K562 (cell line): ENCODE results near the gene NSMCE1. TPM values are rescaled to one million over a fixed set of nuclear protein-coding genes. Genes with fewer than 3 reads are reported as not detected.

Experiments
- GTF2B ChIP-seq: IDR thresholded peaks from 2 replicates; pipeline ENCODE4 v1.6.1; 2011; ENCODE audit not compliant: insufficient read length; ENCODE audit errors: extremely low read depth
- KDM4B ChIP-seq, 2 experiments: fragments of 450-650 bp in 1 of 2; sonication (generic) in 1 of 2; IDR thresholded peaks; 2 replicates each; pipeline ENCODE4 v1.6.1; 2016 to 2017; ENCODE audit warnings: borderline replicate concordance in 2 of 2, antibody characterized with exemption in 1 of 2, low read depth in 1 of 2, mild to moderate bottlenecking in 1 of 2
- NFIC ChIP-seq: fragments of 450-650 bp; IDR thresholded peaks from 2 replicates; pipeline ENCODE4 v1.6.1; 2017; ENCODE audit warnings: mild to moderate bottlenecking, inconsistent platforms
- NRF1 ChIP-seq, 2 experiments: fragments of 450-650 bp; IDR thresholded peaks in 1 of 2; conservative IDR thresholded peaks in 1 of 2; 2 replicates each; pipeline ENCODE4 v1.6.1; 2014; ENCODE audit warnings: mild to moderate bottlenecking in 2 of 2
- TAF1 ChIP-seq: IDR thresholded peaks from 2 replicates; pipeline ENCODE4 v1.6.1; 2011; ENCODE audit warnings: mild to moderate bottlenecking, low read length, moderate library complexity; ENCODE audit not compliant: insufficient read depth, control insufficient read depth, severe bottlenecking; ENCODE audit errors: extremely low read depth
- YBX1 ChIP-seq: fragments of 450-650 bp; IDR thresholded peaks from 2 replicates; pipeline ENCODE4 v1.7.1; 2016; ENCODE audit warnings: mild to moderate bottlenecking
- ZNF280B ChIP-seq: fragments of 250-450 bp; sonication (Bioruptor Pico); IDR thresholded peaks from 2 replicates; pipeline ENCODE4 v1.5.1; 2021; ENCODE audit warnings: mild to moderate bottlenecking
- polyA plus RNA-seq, 8 experiments: library from polyadenylated mRNA; depleted of rRNA in 4 of 8; stranded (reverse) in 5 of 8; unstranded in 3 of 8; fragments of >200 nt; fragmentation: Nextera tagmentation in 2 of 8; fragmentation: Illumina TruSeq in 1 of 8; extraction: Ambion mirVana in 2 of 8; extraction: Trizol in 1 of 8; gene quantifications; 2 replicates each; pipeline versions ENCODE4 v1.2.1 to v1.2.3, GENCODE V29; 2011 to 2014; ENCODE audit warnings: inconsistent platforms in 1 of 8, missing spikeins in 1 of 8
- total RNA-seq, 7 experiments: library from RNA; depleted of rRNA in 6 of 7; stranded (reverse); fragments of >200 nt in 6 of 7; fragmentation: Illumina TruSeq in 2 of 7; extraction: Trizol in 2 of 7; gene quantifications; 2 replicates each; pipeline versions ENCODE4 v1.2.1 to v1.2.3, GENCODE V29; 2011 to 2021; ENCODE audit warnings: low replicate concordance in 1 of 7
- TF ChIP-seq, protein P1 (sequence below): fragments of 200-600 bp; sonication (generic); IDR thresholded peaks from one replicate; pipeline ENCODE4 v1.6.1; 2012; ENCODE audit warnings: mild to moderate bottlenecking, low read depth, low read length, inconsistent platforms

Gene NSMCE1
- total and polyA plus RNA-seq, 9 of the 15 experiments (the other 6 are each of a cell fraction or from before 2014, with no cell fraction given) = 52.1 to 163 (median 61.5) TPM

DNA sequence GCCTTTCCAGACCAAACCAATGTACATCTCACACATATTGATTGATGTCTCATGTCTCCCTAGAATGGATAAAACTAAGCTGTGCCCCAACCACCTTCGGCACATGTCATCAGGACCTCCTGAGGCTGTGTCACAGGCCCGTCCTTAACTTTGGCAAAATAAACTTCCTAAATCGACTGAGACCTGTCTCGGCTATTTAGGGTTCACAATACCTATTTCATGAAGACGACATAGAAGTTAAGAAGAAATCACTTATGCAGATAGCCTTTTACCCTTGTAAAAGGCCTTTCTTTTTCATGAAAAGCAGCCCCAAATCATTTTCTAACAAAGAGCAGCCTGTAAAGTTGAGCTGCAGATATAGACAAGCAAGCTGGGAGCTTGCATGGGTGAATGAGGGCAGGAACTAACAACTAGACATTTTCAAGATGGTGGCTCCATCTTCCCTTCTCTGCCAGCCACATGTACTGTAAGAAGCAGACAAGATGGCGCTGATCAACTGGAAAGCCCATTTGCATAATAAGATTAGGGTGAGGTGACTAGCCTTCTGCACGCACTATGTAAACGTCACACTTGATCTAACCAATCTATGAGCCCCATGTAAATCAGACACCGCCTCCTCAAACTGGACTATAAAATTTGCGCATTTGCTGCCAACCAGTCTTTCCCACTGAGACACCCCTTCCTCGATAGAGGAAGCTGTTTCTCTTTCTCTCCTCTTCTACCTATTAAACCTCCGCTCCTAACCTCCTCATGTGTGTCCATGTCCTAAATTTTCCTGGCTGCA is 69.9 kb downstream of the NSMCE1 start (continued):
- TF ChIP-seq, protein P1, sequence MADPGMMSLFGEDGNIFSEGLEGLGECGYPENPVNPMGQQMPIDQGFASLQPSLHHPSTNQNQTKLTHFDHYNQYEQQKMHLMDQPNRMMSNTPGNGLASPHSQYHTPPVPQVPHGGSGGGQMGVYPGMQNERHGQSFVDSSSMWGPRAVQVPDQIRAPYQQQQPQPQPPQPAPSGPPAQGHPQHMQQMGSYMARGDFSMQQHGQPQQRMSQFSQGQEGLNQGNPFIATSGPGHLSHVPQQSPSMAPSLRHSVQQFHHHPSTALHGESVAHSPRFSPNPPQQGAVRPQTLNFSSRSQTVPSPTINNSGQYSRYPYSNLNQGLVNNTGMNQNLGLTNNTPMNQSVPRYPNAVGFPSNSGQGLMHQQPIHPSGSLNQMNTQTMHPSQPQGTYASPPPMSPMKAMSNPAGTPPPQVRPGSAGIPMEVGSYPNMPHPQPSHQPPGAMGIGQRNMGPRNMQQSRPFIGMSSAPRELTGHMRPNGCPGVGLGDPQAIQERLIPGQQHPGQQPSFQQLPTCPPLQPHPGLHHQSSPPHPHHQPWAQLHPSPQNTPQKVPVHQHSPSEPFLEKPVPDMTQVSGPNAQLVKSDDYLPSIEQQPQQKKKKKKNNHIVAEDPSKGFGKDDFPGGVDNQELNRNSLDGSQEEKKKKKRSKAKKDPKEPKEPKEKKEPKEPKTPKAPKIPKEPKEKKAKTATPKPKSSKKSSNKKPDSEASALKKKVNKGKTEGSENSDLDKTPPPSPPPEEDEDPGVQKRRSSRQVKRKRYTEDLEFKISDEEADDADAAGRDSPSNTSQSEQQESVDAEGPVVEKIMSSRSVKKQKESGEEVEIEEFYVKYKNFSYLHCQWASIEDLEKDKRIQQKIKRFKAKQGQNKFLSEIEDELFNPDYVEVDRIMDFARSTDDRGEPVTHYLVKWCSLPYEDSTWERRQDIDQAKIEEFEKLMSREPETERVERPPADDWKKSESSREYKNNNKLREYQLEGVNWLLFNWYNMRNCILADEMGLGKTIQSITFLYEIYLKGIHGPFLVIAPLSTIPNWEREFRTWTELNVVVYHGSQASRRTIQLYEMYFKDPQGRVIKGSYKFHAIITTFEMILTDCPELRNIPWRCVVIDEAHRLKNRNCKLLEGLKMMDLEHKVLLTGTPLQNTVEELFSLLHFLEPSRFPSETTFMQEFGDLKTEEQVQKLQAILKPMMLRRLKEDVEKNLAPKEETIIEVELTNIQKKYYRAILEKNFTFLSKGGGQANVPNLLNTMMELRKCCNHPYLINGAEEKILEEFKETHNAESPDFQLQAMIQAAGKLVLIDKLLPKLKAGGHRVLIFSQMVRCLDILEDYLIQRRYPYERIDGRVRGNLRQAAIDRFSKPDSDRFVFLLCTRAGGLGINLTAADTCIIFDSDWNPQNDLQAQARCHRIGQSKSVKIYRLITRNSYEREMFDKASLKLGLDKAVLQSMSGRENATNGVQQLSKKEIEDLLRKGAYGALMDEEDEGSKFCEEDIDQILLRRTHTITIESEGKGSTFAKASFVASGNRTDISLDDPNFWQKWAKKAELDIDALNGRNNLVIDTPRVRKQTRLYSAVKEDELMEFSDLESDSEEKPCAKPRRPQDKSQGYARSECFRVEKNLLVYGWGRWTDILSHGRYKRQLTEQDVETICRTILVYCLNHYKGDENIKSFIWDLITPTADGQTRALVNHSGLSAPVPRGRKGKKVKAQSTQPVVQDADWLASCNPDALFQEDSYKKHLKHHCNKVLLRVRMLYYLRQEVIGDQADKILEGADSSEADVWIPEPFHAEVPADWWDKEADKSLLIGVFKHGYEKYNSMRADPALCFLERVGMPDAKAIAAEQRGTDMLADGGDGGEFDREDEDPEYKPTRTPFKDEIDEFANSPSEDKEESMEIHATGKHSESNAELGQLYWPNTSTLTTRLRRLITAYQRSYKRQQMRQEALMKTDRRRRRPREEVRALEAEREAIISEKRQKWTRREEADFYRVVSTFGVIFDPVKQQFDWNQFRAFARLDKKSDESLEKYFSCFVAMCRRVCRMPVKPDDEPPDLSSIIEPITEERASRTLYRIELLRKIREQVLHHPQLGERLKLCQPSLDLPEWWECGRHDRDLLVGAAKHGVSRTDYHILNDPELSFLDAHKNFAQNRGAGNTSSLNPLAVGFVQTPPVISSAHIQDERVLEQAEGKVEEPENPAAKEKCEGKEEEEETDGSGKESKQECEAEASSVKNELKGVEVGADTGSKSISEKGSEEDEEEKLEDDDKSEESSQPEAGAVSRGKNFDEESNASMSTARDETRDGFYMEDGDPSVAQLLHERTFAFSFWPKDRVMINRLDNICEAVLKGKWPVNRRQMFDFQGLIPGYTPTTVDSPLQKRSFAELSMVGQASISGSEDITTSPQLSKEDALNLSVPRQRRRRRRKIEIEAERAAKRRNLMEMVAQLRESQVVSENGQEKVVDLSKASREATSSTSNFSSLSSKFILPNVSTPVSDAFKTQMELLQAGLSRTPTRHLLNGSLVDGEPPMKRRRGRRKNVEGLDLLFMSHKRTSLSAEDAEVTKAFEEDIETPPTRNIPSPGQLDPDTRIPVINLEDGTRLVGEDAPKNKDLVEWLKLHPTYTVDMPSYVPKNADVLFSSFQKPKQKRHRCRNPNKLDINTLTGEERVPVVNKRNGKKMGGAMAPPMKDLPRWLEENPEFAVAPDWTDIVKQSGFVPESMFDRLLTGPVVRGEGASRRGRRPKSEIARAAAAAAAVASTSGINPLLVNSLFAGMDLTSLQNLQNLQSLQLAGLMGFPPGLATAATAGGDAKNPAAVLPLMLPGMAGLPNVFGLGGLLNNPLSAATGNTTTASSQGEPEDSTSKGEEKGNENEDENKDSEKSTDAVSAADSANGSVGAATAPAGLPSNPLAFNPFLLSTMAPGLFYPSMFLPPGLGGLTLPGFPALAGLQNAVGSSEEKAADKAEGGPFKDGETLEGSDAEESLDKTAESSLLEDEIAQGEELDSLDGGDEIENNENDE = no peak
- TF ChIP-seq TAF1 (peak; percentile 61), ZNF280B (CRISPR knock-in tag) (no peak), KDM4B (IDR thresholded peaks at IDR 0.05; ENCODE audit: borderline replicate concordance in 2 of 2, low read depth in 1 of 2) (no peak), YBX1 (no peak), NRF1 (conservative IDR thresholded peaks at IDR 0.05 in 1 of 2, IDR thresholded peaks at IDR 0.05 in 1 of 2) (peak; percentile 36 to 57; a peak in 3 of 4 replicates), GTF2B (peak; percentile 75), NFIC (0 out of 2 replicates have a peak, but pooled peaks have one; percentile 30)
